Transverse colon (tissue), 4 donors: Measurements from ENCODE around the gene ANKRD62. TPM values are rescaled to one million over a fixed set of nuclear protein-coding genes. Genes with fewer than 3 reads are reported as not detected.

Experiments
- DNase-seq: peaks from one replicate; pipeline ENCODE4 v3.0.0-alpha.2; 2019
- H3K27ac ChIP-seq, 4 donors: fragments of 200-600 bp; sonication (generic); 2 replicates each; pipeline ENCODE4 v1.5.1; 2016 to 2018; ENCODE audit warnings: inconsistent platforms in 4 of 4
- H3K27me3 ChIP-seq: fragments of 200-600 bp; sonication (generic); 2 replicates; pipeline ENCODE4 v1.5.1; 2017; ENCODE audit warnings: inconsistent platforms
- H3K36me3 ChIP-seq, 4 donors: fragments of 200-600 bp; sonication (generic); 2 replicates each; pipeline ENCODE4 v1.5.1; 2017 to 2019; ENCODE audit warnings: inconsistent platforms in 4 of 4
- H3K4me1 ChIP-seq, 4 donors: fragments of 200-600 bp; sonication (generic); 2 replicates each; pipeline ENCODE4 v1.5.1; 2017 to 2020; ENCODE audit warnings: inconsistent platforms in 4 of 4
- H3K4me3 ChIP-seq, 4 donors: fragments of 200-600 bp; sonication (generic); 1 replicate in 1 of 4; 2 replicates in 3 of 4; pipeline versions ENCODE4 v1.5.1 to v1.6.1; 2017 to 2019; ENCODE audit warnings: inconsistent platforms in 4 of 4
- H3K9me3 ChIP-seq, 2 donors: fragments of 200-600 bp; sonication (generic); 2 replicates each; pipeline ENCODE4 v1.5.1; 2017 to 2019; ENCODE audit warnings: inconsistent platforms in 2 of 2
- CTCF ChIP-seq, 5 experiments: fragments of 200-600 bp in 3 of 5; fragments of 450-650 bp in 2 of 5; sonication (generic) in 3 of 5; IDR thresholded peaks; 1 replicate in 2 of 5; 2 replicates in 3 of 5; pipeline ENCODE4 v1.5.1; 2016 to 2017; ENCODE audit warnings: antibody characterized with exemption in 5 of 5, inconsistent platforms in 3 of 5, mild to moderate bottlenecking in 2 of 5, moderate library complexity in 1 of 5
- EP300 ChIP-seq: sonication (generic); formaldehyde crosslinking; IDR thresholded peaks from one replicate; pipeline ENCODE4 v1.6.1; 2017; ENCODE audit warnings: antibody characterized with exemption, low read depth
- POLR2A ChIP-seq: fragments of 450-650 bp; IDR thresholded peaks from one replicate; pipeline ENCODE4 v1.6.1; 2016; ENCODE audit warnings: antibody characterized with exemption, mild to moderate bottlenecking, moderate library complexity
- POLR2AphosphoS5 ChIP-seq, 3 donors: sonication (generic); formaldehyde crosslinking; IDR thresholded peaks; one replicate each; pipeline ENCODE4 v1.6.1; 2016; ENCODE audit warnings: antibody characterized with exemption in 3 of 3
- WGBS, 2 donors: methylation state at CpG; one replicate each; pipeline ENCODE4 v1.1.5; 2018; ENCODE audit warnings: low coverage in 1 of 2; 5-methylcytosine and 5-hydroxymethylcytosine counted together
- in situ Hi-C, 4 donors: fragments of 200-750 bp; cut with MboI; loops; one replicate each; pipeline versions ENCODE4 v1.15.0 to v1.15.1; 2017; ENCODE audit warnings: low sequenced_read_pairs in 3 of 4, low pct_ligation_motif_present in 1 of 4, low pct_unique_long_range_greater_than_20kb in 1 of 4
- intact Hi-C: fragments of 100-400 bp; cut with DNase I; formaldehyde crosslinking; loops from one replicate; pipeline ENCODE4 v1.15.1; 2023; ENCODE audit warnings: low total_unique reads
- total RNA-seq, 4 donors: library from RNA; depleted of rRNA; stranded (reverse); fragments of >200 nt; gene quantifications; one replicate each; pipeline ENCODE4 v1.1.0, GENCODE V29; 2016

ANKRD62 gene
- total RNA-seq, 4 donors from 2014 or later = 0.20 to 1.4 (median 0.32) TPM; not detected in 1

- DNase-seq = no peak
- H3K4me3 ChIP-seq = no peak overlapping the region
- no peak overlapping the region for H3K27ac ChIP-seq
- no peaks in the 10 kb centered on the region for H3K9me3 ChIP-seq
- TF ChIP-seq CTCF (IDR thresholded peaks at IDR 0.05) (no peak), EP300 (no peak), POLR2AphosphoS5 (IDR thresholded peaks at IDR 0.05) (no peak), POLR2A (no peak)
- 87% methylated on average over 7 of the region's 7 CpGs; no CpG with 5 or more reads in 1 of the 2 donors for WGBS, 2 donors
- H3K36me3 ChIP-seq = no peaks in the 10 kb centered on the region
- intact Hi-C loops = no loop called here
- H3K4me1 ChIP-seq = no peaks in the 10 kb centered on the region
- no peaks in the 10 kb centered on the region for H3K27me3 ChIP-seq
- in situ Hi-C loops = no loop called here
Measured at GRCh38 chr18:12064086-12064763, 29.4 kb upstream of the ANKRD62 start.

GRCh38 chr18:12065397-12065796 lies 28.2 kb upstream of the ANKRD62 start:
- Histone ChIP-seq H3K4me3 (no peak overlapping the region), H3K27ac (no peak overlapping the region), H3K36me3 (no peaks in the 10 kb centered on the region), H3K27me3 (no peaks in the 10 kb centered on the region), H3K4me1 (no peaks in the 10 kb centered on the region), H3K9me3 (no peaks in the 10 kb centered on the region)
- DNase-seq = no peak
- in situ Hi-C loops (no loop called here), intact Hi-C loops (no loop called here)
- TF ChIP-seq POLR2AphosphoS5 (IDR thresholded peaks at IDR 0.05) = no peak
- no peak for TF ChIP-seq CTCF (IDR thresholded peaks at IDR 0.05)
- no peak for TF ChIP-seq EP300
- TF ChIP-seq POLR2A = no peak
- 72 to 79% methylated on average over 4 to 5 of the region's 5 CpGs for WGBS, 2 donors

- Histone ChIP-seq H3K4me1 (no peaks in the 10 kb centered on the region), H3K9me3 (no peaks in the 10 kb centered on the region), H3K36me3 (no peaks in the 10 kb centered on the region), H3K27ac (no peak overlapping the region), H3K27me3 (no peaks in the 10 kb centered on the region), H3K4me3 (no peak overlapping the region)
- 96% methylated on average over 47 of the region's 47 CpGs; no CpG with 5 or more reads in 1 of the 2 donors for WGBS, 2 donors
- in situ Hi-C loops (no loop called here), intact Hi-C loops (no loop called here)
- no peak for TF ChIP-seq POLR2A
- no peak for TF ChIP-seq CTCF (IDR thresholded peaks at IDR 0.05)
- no peak for TF ChIP-seq EP300
- no peak for TF ChIP-seq POLR2AphosphoS5 (IDR thresholded peaks at IDR 0.05)
- DNase-seq = no peak
Measured at GRCh38 chr18:12066910-12067511, 26.6 kb upstream of the ANKRD62 start.

- intact Hi-C loops (no loop called here), in situ Hi-C loops (no loop called here)
- Histone ChIP-seq H3K9me3 (no peaks in the 10 kb centered on the region), H3K4me3 (no peak overlapping the region), H3K4me1 (no peaks in the 10 kb centered on the region), H3K36me3 (no peaks in the 10 kb centered on the region), H3K27ac (no peak overlapping the region), H3K27me3 (no peaks in the 10 kb centered on the region)
- no peak for TF ChIP-seq EP300
- TF ChIP-seq CTCF (IDR thresholded peaks at IDR 0.05) = no peak
- TF ChIP-seq POLR2AphosphoS5 (IDR thresholded peaks at IDR 0.05) = no peak
- TF ChIP-seq POLR2A = no peak
- WGBS, 2 donors = 100% methylated on average over 15 of the region's 26 CpGs; no CpG with 5 or more reads in 1 of the 2 donors
- no peak for DNase-seq
Measured at GRCh38 chr18:12067671-12068070, 26.0 kb upstream of the ANKRD62 start.
